ENCODE results near the gene KAZN.
A peak's percentile ranks its signal among the peaks of the same experiment; 100 is the strongest.

KAZN gene

GRCh38 chr1:14759042-14759818 is 160.7 kb downstream of the KAZN start:
- Histone ChIP-seq H3K36me3 (ENCODE audit: control insufficient read depth, low read length) (no peaks in the 10 kb centered on the region), H3K27ac (ENCODE audit: low read depth, low read length) (no peak overlapping the region), H3K4me2 (ENCODE audit: low read length) (no peak overlapping the region), H3K79me2 (ENCODE audit: control insufficient read depth, low read length) (no peaks in the 10 kb centered on the region), H3K4me3 (ENCODE audit: low read length) (no peak overlapping the region), H3K4me1 (ENCODE audit: control insufficient read depth, low read length) (peaks cover 45% of the 10 kb centered on the region), H4K20me1 (ENCODE audit: control insufficient read depth, insufficient read depth, low read depth, low read length) (no peaks in the 10 kb centered on the region), H3K9me2 (replicated peaks; ENCODE audit: control insufficient read depth, low read length) (no peaks in the 10 kb centered on the region), H3F3A (ENCODE audit: control insufficient read depth, insufficient read depth) (0 out of 2 replicates have a peak, but pooled peaks cover 10% of the 10 kb centered on the region), H3K27me3 (ENCODE audit: control insufficient read depth, low read length) (0 out of 2 replicates have a peak, but pooled peaks cover 3% of the 10 kb centered on the region), H3K9me3 (ENCODE audit: control insufficient read depth, insufficient read depth, low read length) (no peaks in the 10 kb centered on the region)
- TF ChIP-seq CTCF (IDR thresholded peaks at IDR 0.05; ENCODE audit: low read depth, low read length, poor library complexity, severe bottlenecking) (no peak), EZH2phosphoT487 (IDR thresholded peaks at IDR 0.05; ENCODE audit: borderline replicate concordance, low read length) (no peak)

- no peaks in the 10 kb centered on the region for H3K9me2 ChIP-seq (replicated peaks; ENCODE audit: control insufficient read depth, low read length)
- 0 out of 2 replicates have a peak, but pooled peaks cover 3% of the 10 kb centered on the region for H3K27me3 ChIP-seq (ENCODE audit: control insufficient read depth, low read length)
- H3K4me3 ChIP-seq (ENCODE audit: low read length): no peak overlapping the region
- H3K79me2 ChIP-seq (ENCODE audit: control insufficient read depth, low read length): no peaks in the 10 kb centered on the region
- no peak for TF ChIP-seq CTCF (IDR thresholded peaks at IDR 0.05; ENCODE audit: low read depth, low read length, poor library complexity, severe bottlenecking)
- H3K27ac ChIP-seq (ENCODE audit: low read depth, low read length): no peak overlapping the region
- no peaks in the 10 kb centered on the region for H3K36me3 ChIP-seq (ENCODE audit: control insufficient read depth, low read length)
- no peaks in the 10 kb centered on the region for H3K9me3 ChIP-seq (ENCODE audit: control insufficient read depth, insufficient read depth, low read length)
- 0 out of 2 replicates have a peak, but pooled peaks cover 10% of the 10 kb centered on the region for H3F3A ChIP-seq (ENCODE audit: control insufficient read depth, insufficient read depth)
- H3K4me2 ChIP-seq (ENCODE audit: low read length): no peak overlapping the region
- no peaks in the 10 kb centered on the region for H4K20me1 ChIP-seq (ENCODE audit: control insufficient read depth, insufficient read depth, low read depth, low read length)
- peaks cover 43% of the 10 kb centered on the region for H3K4me1 ChIP-seq (ENCODE audit: control insufficient read depth, low read length)
Measured at GRCh38 chr1:14759843-14760242, 161.4 kb downstream of the KAZN start.

DNA sequence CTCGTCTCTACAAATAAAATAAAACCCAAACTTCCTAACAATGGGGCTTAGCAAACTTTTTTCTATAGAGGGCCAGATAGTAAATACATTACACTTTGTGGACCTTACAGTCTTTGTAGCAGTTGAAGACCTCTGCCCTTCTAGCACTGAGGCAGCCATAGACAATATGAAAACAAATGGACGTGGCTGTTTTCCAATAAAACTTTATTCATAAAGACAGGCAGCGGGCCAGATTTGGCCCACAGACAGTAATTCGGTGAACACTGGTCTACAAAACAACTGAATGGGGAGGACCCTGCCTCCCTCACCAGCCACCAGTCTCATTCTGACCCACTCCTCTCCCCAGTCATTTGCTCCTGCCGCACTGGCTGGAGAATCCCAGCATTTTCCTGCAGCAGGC is 162.3 kb downstream of the KAZN start:
- H4K20me1 ChIP-seq (ENCODE audit: control insufficient read depth, insufficient read depth, low read depth, low read length): no peaks in the 10 kb centered on the region
- 0 out of 2 replicates have a peak, but pooled peaks cover 3% of the 10 kb centered on the region for H3K27me3 ChIP-seq (ENCODE audit: control insufficient read depth, low read length)
- peaks cover 34% of the 10 kb centered on the region for H3K4me1 ChIP-seq (ENCODE audit: control insufficient read depth, low read length)
- no peaks in the 10 kb centered on the region for H3K9me2 ChIP-seq (replicated peaks; ENCODE audit: control insufficient read depth, low read length)
- peak overlapping the region; percentile 50; the same call in 1 of the 2 replicates for H3K4me2 ChIP-seq (ENCODE audit: low read length)
- H3K36me3 ChIP-seq (ENCODE audit: control insufficient read depth, low read length): no peaks in the 10 kb centered on the region
- no peaks in the 10 kb centered on the region for H3K9me3 ChIP-seq (ENCODE audit: control insufficient read depth, insufficient read depth, low read length)
- H3F3A ChIP-seq (ENCODE audit: control insufficient read depth, insufficient read depth): 0 out of 2 replicates have a peak, but pooled peaks cover 10% of the 10 kb centered on the region
- no peaks in the 10 kb centered on the region for H3K79me2 ChIP-seq (ENCODE audit: control insufficient read depth, low read length)
- no peak for TF ChIP-seq EZH2phosphoT487 (IDR thresholded peaks at IDR 0.05; ENCODE audit: borderline replicate concordance, low read length)
- H3K27ac ChIP-seq (ENCODE audit: low read depth, low read length): no peak overlapping the region
- no peak overlapping the region for H3K4me3 ChIP-seq (ENCODE audit: low read length)
